Occipital lobe (tissue), 2 donors: ENCODE data around the gene CD300LB. TPM values are rescaled to one million over a fixed set of nuclear protein-coding genes. Genes with fewer than 3 reads are reported as not detected.

Source experiments
- DNase-seq: peaks from one replicate; lab custom pipeline; 2025; lab: John Stamatoyannopoulos, UW
- total RNA-seq: library from RNA; depleted of rRNA; stranded (reverse); fragments of >200 nt; gene quantifications from one replicate; pipeline ENCODE4 v1.2.3, GENCODE V29; 2014

Gene CD300LB
- total RNA-seq, 1 donor from 2014 or later = not detected

DNA sequence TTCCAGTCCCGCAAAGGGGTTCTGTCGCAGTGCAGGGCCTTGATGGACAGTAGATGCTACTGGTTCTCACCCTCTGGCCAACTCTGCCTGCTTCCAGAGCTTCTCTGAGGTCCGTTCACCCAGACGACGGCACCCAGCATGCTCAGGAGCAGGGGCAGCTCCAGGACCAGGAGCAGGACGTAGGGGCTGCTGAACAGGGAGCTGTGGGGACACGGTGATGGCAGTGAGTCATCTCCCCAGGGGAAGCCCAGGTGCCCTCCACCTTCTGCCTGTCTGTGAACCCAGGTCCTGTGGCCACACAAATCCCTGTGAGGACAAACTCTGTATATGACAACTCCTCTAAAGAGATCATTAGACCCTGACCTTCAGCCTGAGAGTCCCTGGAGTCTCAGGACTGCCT lies 18.1 kb upstream of the CD300LB start:
- no peak for DNase-seq

GRCh38 chr17:74547736-74548135 lies 16.5 kb upstream of the CD300LB start:
- DNase-seq = no peak

DNA sequence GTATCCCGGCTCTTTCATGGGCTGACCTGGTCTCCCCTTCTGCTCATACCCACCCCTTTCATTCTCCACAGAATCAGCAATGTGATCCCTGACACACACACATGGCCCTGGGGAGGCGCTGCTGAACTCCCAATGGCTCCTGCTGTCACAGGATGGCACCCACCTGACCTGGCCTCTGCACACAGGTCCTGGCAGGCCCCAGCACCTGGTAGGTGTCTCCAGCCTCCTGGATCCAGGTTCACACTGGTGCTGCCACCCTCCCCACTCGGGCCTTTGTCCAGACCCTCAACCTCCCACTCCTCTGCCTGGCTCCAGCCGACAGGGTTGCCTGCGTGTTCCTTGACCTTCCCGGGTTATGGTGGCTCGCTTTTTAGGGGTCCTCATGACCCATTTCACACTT lies 16.0 kb upstream of the CD300LB start:
- no peak for DNase-seq

DNA sequence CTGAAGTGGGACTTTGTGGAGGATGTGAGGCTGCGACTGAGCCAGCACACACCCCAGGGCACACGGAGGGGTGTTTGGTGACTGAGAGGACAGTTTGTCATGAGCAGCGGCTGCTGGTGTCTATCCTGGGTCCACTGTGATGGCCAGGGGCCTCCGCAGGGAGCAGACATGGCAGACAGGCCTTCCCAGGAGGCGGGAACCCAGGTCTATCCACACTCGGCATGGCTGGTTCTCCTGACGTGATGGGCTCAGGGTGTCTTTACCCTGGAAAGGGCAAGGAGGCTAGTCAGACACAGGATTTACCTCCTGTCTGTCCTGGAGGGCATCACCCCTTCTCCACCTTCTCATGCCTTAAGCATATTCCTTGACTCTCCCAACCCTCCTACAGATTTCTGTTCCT lies 15.3 kb upstream of the CD300LB start:
- DNase-seq = no peak

- no peak for DNase-seq
Measured at GRCh38 chr17:74545843-74546230, 14.6 kb upstream of the CD300LB start, which contains the start of gene CD300C. CD300C (minus strand) TSS chr17:74546115; CDS start chr17:74545782, 333 bp downstream.

DNA sequence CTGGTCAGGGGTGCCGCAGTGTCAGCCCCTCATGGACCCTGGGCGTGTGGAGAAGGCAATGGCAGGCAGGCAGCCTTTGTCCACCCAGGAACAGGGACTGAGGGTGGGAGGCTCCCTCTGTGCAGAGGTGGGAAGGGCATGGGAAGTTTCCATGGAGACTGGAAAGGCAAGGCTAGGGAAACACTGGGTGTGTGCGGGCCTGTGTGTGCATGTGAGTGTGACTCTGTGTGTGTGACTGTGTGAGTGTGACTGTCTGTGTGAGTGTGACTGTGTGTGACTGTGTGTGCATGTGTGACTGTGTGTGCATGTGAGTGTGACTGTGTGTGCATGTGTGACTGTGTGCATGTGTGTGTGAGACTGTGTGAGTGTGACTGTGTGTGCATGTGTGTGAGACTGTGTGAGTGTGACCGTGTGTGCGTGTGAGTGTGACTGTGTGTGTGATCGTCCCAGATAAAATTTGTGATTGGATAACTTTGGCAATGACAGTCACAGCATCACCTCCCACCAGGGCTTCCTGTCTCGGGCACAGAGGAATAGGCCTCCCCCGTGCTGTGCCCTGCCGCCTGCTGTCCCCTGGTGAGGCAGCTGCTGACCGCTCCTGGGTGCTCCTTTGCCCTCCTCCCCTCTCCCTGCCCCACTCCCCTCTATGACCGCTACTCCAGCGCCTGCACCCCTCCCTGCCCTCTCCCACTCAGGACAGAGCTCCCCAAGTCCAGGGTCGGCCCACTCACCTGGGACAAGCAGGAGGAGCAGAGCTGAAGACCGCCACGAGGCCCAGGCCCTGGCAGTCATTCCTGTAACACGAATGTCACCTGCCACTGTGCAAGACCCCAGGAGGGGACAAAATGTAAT lies 13.9 kb upstream of the CD300LB start:
- DNase-seq = no peak

DNA sequence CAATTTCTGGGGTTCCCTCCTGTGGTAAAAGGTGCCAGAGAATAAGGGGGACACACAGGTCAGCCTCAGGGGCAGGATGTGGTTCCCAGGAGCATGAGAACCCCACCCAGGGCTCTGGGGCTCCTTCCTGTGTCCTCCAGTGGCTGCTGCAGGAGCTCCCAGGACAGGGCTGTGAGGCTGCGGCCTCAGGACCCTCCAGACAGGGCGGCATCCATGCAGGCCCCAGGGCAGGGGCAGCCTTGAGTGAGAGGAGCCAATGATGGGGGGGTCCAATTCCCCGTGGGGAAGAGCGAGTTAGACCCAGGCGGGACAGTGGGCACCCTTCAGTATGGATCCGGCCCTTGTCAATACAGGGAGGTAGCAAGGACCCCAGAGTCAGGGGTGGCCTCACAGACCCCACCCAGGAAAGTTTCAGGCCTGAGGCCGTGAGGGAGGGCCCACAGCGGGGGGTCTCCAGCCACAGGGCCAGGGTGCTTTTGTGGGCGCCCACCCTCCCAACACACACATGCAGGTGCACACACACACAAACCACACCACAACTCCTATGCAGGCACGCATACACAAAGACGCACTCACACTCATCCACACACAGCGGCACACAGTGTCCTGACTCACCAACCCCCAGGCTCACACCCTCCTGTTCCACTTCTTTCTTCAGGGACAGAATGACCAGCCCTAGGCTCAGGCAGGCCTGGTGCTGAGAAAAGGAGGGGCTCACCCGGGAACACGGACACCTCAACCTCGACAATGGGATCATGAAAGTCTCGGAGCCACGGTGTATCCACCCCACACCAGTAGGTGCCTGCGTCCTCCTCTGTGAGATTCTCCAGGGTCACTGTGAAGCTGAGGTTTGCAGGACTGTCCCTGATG lies 12.9 kb upstream of the CD300LB start:
- no peak for DNase-seq

- DNase-seq = no peak
Measured at GRCh38 chr17:74543406-74543805, 12.1 kb upstream of the CD300LB start.

DNA sequence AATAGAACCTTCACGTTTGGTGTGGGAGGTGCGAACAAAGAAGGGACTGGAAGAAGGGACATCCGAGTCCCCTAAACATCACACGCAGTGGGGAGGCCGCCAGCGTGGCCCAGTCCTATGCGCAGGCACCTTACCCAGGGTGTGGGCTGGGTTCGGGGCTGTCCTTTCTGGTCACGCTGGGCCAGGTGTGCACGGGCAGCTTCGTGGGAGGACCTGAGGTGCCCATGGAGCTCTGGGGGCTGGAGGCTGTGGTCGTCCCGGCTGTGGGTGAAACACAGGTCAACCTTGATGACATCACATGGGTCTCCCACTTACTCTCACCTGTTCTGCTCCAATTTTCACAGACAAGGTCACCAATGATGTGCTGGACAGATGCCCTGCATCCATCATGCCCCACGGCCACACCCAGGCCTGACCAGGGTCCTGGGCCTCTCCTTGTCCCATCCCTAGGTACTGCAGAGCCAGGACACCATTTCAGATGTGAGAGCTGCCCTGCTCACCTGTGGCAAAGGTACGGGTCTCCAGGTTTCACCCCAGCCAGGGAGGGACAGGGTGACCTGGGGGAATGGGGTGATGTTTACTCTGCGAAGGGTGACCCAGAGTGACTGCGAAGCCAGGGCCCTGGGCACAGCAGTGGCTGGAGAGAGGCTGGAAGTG lies 11.6 kb upstream of the CD300LB start:
- no peak for DNase-seq

DNA sequence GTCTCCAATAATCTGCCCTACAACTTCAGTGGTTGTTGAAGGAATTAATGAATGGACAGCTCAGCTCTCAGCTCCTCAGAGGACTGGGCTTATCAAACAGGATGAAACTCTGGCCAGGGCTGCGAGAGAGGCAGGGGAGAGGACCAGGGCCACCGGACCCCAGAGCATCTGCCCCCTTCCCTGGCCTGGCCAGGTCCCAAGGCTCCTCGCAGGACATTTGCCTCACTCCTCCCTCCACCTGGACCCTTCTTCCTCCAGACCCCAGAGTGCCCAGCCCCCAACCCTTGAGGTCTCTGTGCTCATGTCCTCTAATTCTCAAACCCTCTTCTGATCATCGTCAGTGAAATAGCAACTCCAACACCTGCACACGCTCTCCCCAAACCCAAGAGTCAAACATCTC lies 10.9 kb upstream of the CD300LB start:
- no peak for DNase-seq

DNA sequence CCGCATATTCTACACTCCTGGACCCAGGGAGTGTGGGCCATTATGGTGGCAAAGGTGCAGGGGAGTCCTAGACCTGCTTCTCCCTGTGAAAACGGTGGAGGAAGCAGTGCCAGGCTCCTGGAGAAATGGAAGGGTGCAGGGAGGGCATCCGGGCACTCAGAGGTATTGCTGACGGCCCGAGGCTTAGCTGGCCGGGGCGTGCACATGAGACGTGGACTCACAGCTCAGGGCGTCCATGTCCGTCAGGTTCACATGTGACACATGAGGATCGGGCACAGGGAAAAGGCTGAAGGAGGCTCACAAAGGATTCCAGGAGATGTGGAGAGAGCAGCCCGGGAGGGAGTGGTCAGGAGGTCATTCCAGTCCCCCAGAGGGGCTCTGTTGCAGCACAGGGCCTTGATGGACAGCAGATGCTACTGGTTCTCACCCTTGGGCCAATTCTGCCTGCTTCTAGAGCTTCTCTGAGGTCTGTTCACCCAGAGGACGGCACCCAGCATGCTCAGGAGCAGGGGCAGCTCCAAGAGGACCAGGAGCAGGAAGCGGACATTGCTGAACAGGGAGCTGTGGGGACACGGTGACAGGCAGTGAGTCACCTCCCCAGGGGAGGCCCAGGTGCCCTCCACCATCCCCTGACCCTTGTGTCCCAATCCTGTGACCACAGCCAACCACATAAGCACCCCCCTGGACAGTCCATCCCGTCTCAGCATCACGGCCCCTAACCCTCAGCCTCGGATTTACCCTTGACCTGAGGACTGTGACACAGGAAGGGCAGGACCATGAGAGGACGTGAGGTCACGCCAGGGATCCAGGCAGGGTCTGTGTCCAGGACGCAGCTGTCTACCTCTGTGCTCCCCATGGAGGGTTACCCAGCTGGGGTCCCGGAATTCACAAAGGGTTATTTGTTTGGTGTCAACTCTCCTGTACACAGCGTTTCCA lies 10.2 kb upstream of the CD300LB start:
- DNase-seq = no peak

- no peak for DNase-seq
Measured at GRCh38 chr17:74539281-74539820, 8.1 kb upstream of the CD300LB start.

GRCh38 chr17:74536890-74537289 lies 5.6 kb upstream of the CD300LB start:
- no peak for DNase-seq

DNA sequence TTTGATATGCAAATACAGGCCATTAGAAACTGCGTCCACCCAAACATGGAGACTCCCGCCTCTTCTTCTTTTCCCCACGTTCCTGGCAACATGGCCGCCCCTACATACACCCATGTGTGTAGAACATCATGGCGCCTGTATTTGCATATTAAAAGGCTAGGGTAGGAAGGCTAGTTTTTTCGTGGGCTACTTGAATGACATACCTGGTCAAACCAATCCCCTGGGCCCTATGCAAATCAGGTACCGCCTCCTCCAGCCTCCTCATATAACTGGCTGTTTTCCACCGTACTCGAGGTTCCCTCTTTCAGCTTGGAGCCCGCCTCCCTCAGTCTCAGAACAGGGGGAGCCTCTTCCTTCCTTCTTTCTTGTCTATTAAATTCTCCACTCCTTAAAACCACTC lies 840 bp upstream of the CD300LB start:
- DNase-seq = no peak

- no peak for DNase-seq
Measured at GRCh38 chr17:74530831-74531150, 484 bp downstream of the CD300LB start.

GRCh38 chr17:74529243-74529642 lies 2.0 kb downstream of the CD300LB start:
- DNase-seq = no peak

- no peak for DNase-seq
Measured at GRCh38 chr17:74528491-74529199, 2.6 kb downstream of the CD300LB start.

DNA sequence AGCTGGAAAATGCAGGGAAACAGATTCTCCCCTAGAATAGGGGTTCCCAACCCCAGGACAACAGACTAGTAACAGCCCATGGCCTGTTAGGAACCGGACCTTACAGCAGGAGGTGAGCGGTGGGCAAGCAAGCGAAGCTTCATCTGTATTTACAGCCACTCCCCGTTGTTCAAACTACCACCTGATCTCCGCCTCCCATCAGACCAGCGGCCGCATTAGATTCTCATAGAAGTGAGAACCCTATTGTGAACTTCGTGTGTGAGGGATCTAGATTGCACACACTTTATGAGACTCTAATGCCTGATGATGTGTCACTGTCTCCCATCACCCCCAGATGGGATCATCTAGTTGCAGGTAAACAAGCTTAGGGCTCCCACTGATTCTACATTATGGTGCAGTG lies 3.5 kb downstream of the CD300LB start:
- no peak for DNase-seq

DNA sequence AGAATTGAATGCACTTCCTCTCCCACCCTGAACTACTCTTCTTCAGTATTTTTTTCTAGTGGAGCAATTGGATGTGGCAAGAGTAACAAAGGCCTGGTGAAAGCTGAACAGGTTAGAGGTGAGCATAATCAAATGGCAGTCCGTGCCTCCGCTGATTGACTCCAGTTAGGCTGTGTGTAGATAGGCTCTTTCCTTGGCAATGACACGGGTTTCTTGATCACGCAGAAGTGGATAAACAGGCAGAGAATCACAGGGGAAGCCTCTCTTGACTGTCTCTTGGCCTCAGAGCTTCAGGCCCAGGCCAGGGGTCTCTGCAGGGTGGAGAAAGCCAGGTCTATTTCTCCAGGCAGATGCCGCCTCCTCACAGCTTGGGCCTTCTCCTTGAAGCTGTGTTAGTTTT lies 4.2 kb downstream of the CD300LB start:
- no peak for DNase-seq

DNA sequence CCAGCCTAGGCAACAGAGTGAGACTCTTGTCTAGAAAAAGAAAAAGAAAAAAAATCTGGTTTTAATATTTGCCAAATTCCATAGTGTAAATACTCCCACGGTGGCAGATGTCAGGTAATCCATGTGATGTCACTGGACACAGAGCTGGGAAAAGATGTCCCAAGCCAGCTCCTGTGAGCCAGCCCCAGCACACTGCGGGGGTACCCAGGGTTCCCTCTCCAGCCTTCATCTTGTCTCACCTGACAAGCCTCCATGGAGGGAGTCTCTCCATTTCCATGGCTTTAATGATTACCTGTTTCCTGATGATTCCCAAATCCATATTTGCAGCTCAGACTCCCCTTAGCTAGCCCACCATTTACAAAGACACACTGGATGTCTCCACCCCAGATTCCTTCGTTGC lies 4.6 kb downstream of the CD300LB start:
- DNase-seq = no peak
